ENCODE results near the gene PEX16. TPM values are rescaled to one million over a fixed set of nuclear protein-coding genes. Genes with fewer than 3 reads are reported as not detected.

Gene PEX16
- total RNA-seq, 1 donor from 2014 or later, result 24.5 TPM

DNA sequence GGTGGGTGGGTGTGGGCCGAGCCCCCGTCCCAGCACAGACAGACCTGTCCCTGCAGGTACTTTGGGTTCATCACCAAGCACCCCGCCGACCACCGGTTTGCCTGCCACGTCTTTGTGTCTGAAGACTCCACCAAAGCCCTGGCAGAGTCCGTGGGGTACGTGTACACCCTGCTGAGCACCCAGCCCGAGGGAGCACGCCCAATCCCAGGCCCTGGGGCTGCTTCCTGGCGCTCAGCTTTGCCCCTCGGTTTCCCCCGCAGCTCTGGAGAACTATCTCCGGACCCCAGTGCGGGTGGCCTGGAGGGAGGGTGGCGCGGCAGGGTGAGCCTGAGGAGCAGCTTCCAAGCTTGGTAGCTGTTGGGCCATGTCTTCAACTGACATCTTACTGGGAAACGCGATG is 12.6 kb downstream of the PEX16 start:
- Mint-ChIP-seq H3K9me3 (ENCODE audit: unreplicated experiment) (no peaks in the 10 kb centered on the region), H3K4me3 (ENCODE audit: unreplicated experiment) (no peak overlapping the region), H3K27ac (ENCODE audit: unreplicated experiment) (no peak overlapping the region), H3K27me3 (ENCODE audit: unreplicated experiment) (peaks cover 4% of the 10 kb centered on the region), H3K4me1 (ENCODE audit: unreplicated experiment) (peaks cover 7% of the 10 kb centered on the region), H3K36me3 (ENCODE audit: unreplicated experiment) (no peaks in the 10 kb centered on the region)
- TF ChIP-seq, protein P1, sequence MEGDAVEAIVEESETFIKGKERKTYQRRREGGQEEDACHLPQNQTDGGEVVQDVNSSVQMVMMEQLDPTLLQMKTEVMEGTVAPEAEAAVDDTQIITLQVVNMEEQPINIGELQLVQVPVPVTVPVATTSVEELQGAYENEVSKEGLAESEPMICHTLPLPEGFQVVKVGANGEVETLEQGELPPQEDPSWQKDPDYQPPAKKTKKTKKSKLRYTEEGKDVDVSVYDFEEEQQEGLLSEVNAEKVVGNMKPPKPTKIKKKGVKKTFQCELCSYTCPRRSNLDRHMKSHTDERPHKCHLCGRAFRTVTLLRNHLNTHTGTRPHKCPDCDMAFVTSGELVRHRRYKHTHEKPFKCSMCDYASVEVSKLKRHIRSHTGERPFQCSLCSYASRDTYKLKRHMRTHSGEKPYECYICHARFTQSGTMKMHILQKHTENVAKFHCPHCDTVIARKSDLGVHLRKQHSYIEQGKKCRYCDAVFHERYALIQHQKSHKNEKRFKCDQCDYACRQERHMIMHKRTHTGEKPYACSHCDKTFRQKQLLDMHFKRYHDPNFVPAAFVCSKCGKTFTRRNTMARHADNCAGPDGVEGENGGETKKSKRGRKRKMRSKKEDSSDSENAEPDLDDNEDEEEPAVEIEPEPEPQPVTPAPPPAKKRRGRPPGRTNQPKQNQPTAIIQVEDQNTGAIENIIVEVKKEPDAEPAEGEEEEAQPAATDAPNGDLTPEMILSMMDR (IDR thresholded peaks at IDR 0.05), result no peak
- DNase-seq (ENCODE audit: extremely low spot score, unreplicated experiment), result no peak

DNA sequence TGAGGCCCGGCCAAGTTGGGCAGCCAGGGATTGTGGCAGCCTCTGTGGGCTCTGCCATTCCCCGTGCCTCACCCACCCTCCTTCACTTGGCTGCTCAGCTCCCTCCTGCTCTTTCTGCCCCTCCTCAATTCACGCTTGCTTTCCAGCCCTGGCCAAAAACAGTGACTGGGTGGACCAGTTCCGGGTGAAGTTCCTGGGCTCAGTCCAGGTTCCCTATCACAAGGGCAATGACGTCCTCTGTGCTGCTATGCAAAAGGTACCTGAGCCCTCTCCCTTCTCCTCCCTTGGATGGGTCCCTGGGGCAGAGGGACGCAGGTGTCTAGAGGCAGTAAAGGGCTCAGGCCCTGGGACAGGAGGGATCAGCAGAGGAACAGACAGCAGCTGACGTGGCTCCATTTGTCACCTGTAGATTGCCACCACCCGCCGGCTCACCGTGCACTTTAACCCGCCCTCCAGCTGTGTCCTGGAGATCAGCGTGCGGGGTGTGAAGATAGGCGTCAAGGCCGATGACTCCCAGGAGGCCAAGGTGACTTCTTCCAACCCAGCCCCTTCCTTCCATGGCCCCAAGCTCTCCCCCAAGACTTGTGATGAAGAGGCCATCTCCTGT is 13.3 kb downstream of the PEX16 start:
- Mint-ChIP-seq H3K9me3 (ENCODE audit: unreplicated experiment) (no peaks in the 10 kb centered on the region), H3K27ac (ENCODE audit: unreplicated experiment) (no peak overlapping the region), H3K27me3 (ENCODE audit: unreplicated experiment) (peaks cover 4% of the 10 kb centered on the region), H3K4me1 (ENCODE audit: unreplicated experiment) (peaks cover 8% of the 10 kb centered on the region), H3K4me3 (ENCODE audit: unreplicated experiment) (no peak overlapping the region), H3K36me3 (ENCODE audit: unreplicated experiment) (no peaks in the 10 kb centered on the region)
- TF ChIP-seq, protein P1 (IDR thresholded peaks at IDR 0.05), result no peak
- no peak for DNase-seq (ENCODE audit: extremely low spot score, unreplicated experiment)

DNA sequence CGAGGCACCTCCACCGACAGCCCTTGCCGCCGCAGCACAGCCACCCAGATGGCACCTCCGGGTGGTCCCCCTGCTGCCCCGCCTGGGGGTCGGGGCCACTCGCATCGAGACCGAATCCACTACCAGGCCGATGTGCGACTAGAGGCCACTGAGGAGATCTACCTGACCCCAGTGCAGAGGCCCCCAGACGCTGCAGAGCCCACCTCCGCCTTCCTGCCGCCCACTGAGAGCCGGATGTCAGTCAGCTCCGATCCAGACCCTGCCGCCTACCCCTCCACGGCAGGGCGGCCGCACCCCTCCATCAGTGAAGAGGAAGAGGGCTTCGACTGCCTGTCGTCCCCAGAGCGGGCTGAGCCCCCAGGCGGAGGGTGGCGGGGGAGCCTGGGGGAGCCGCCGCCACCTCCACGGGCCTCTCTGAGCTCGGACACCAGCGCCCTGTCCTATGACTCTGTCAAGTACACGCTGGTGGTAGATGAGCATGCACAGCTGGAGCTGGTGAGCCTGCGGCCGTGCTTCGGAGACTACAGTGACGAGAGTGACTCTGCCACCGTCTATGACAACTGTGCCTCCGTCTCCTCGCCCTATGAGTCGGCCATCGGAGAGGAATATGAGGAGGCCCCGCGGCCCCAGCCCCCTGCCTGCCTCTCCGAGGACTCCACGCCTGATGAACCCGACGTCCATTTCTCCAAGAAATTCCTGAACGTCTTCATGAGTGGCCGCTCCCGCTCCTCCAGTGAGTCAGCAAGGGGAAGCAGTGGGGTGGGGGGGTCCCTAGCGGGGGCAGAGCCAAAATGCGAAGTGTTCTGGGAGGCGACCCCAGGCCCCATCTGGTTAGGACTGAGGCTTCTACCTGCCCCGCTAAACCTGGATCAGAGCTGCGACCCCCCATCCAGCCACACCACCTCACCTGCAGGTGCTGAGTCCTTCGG is 15.0 kb downstream of the PEX16 start:
- no peak for DNase-seq (ENCODE audit: extremely low spot score, unreplicated experiment)
- Mint-ChIP-seq H3K4me3 (ENCODE audit: unreplicated experiment) (no peak overlapping the region), H3K27ac (ENCODE audit: unreplicated experiment) (no peak overlapping the region), H3K9me3 (ENCODE audit: unreplicated experiment) (no peaks in the 10 kb centered on the region), H3K27me3 (ENCODE audit: unreplicated experiment) (peaks cover 4% of the 10 kb centered on the region), H3K36me3 (ENCODE audit: unreplicated experiment) (no peaks in the 10 kb centered on the region), H3K4me1 (ENCODE audit: unreplicated experiment) (peaks cover 12% of the 10 kb centered on the region)
- TF ChIP-seq, protein P1 (IDR thresholded peaks at IDR 0.05), result no peak

DNA sequence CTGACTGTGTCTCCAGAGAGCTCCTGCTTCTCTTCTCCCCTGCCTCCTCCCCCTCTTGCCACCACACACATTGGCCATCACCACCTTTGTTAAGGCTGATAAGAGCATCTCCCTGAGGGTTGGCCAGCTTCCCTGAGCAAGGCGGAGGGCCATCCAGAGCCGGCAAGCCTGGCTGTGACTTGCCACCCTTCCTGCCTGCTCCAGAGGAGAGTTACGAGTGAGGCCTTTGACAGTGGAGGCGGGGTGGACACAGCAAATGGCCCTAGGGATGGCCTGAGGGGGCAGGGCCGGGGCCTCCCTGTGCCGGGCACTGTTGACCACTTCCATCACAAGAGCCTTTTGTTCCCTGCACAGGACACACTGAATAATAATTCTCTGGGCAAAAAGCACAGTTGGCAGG is 16.1 kb downstream of the PEX16 start:
- Mint-ChIP-seq H3K27ac (ENCODE audit: unreplicated experiment) (no peak overlapping the region), H3K27me3 (ENCODE audit: unreplicated experiment) (peaks cover 4% of the 10 kb centered on the region), H3K36me3 (ENCODE audit: unreplicated experiment) (no peaks in the 10 kb centered on the region), H3K4me3 (ENCODE audit: unreplicated experiment) (no peak overlapping the region), H3K9me3 (ENCODE audit: unreplicated experiment) (no peaks in the 10 kb centered on the region), H3K4me1 (ENCODE audit: unreplicated experiment) (peaks cover 12% of the 10 kb centered on the region)
- DNase-seq (ENCODE audit: extremely low spot score, unreplicated experiment), result no peak
- TF ChIP-seq, protein P1 (IDR thresholded peaks at IDR 0.05), result no peak
